ENCODE data around the gene SERPINB10.
"Not testable (repeated sequence)": the region's sequence is repeated elsewhere in the genome, so short reads cannot be mapped to it uniquely, and the experiment has no call there.

SERPINB10 gene

GRCh38 chr18:63936156-63936931 lies 28.6 kb downstream of the SERPINB10 start:
- peak; percentile 48 to 66 for TF ChIP-seq CTCF (IDR thresholded peaks at IDR 0.05)
- intact Hi-C loops (cut with DNase I; ENCODE audit: low total_unique reads) = loop anchor here (10.0 kb wide), 1 partner anchor 412 kb away; no protein-coding TSS in a partner anchor
- peaks cover 0 to 23% of the 10 kb centered on the region in 2 donors for H3K27me3 ChIP-seq
- DNase-seq = peak; percentile 82 to 85
- H3K4me1 ChIP-seq = peaks cover 0 to 12% (median 8%) of the 10 kb centered on the region in 4 donors
- no peaks in the 10 kb centered on the region for H3K36me3 ChIP-seq
- H3K27ac ChIP-seq = no peak overlapping the region
- peak overlapping the region; percentile 47 to 61 for H3K4me3 ChIP-seq
- no peaks in the 10 kb centered on the region for H3K9me3 ChIP-seq

- no peaks in the 10 kb centered on the region for H3K36me3 ChIP-seq
These were observed 29.2 kb downstream of the SERPINB10 start for GRCh38 chr18:63936932-63937393.

DNA sequence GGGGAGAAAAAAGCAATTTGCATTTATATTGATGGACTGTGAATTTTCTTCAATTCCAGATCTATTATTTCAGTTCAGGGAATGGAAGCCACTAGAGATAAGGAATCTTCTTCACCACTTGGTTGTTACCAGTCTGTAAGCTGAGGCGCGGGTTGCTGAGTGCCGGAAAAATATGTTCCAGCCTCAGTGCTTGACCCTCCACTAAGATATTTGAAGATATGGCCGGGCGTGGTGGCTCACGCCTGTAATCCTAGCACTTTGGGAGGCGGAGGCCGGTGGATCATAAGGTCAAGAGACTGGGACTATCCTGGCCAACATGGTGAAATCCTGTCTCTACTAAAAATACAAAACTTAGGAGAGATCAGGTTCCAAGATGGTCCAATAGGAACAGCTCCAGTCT lies 32.2 kb downstream of the SERPINB10 start:
- Histone ChIP-seq H3K9me3 (no peaks in the 10 kb centered on the region), H3K27me3 (peaks cover 0 to 25% of the 10 kb centered on the region in 2 donors), H3K4me3 (no peak overlapping the region), H3K27ac (no peak overlapping the region), H3K36me3 (no peaks in the 10 kb centered on the region), H3K4me1 (peaks cover 0 to 12% (median 8%) of the 10 kb centered on the region in 4 donors)
- TF ChIP-seq CTCF (IDR thresholded peaks at IDR 0.05) = no peak
- intact Hi-C loops (cut with DNase I; ENCODE audit: low total_unique reads) = no loop called here
- DNase-seq = no peak

More at GRCh38 chr18:63936932-63937393, 29.2 kb downstream of the SERPINB10 start:
- intact Hi-C loops (cut with DNase I; ENCODE audit: low total_unique reads) = loop anchor here (10.0 kb wide), 1 partner anchor 412 kb away; no protein-coding TSS in a partner anchor
- Histone ChIP-seq H3K27ac (no peak overlapping the region), H3K9me3 (no peaks in the 10 kb centered on the region), H3K4me1 (peaks cover 0 to 12% (median 8%) of the 10 kb centered on the region in 4 donors), H3K4me3 (peak overlapping the region; percentile 47 to 61), H3K27me3 (peaks cover 0 to 23% of the 10 kb centered on the region in 2 donors)
- TF ChIP-seq CTCF (IDR thresholded peaks at IDR 0.05) = no peak
- no peak for DNase-seq

- Histone ChIP-seq H3K4me1 (peaks cover 0 to 12% (median 8%) of the 10 kb centered on the region in 4 donors), H3K27me3 (peaks cover 0 to 25% of the 10 kb centered on the region in 2 donors)
- H3K9me3 ChIP-seq; H3K4me3 ChIP-seq; intact Hi-C loops (cut with DNase I; ENCODE audit: low total_unique reads); DNase-seq; H3K36me3 ChIP-seq; H3K27ac ChIP-seq: not testable (repeated sequence)
These were observed 32.8 kb downstream of the SERPINB10 start for GRCh38 chr18:63940543-63941050.

GRCh38 chr18:63947051-63947790 lies 39.5 kb downstream of the SERPINB10 start:
- no peak for DNase-seq
- TF ChIP-seq CTCF (IDR thresholded peaks at IDR 0.05) = no peak
- Histone ChIP-seq H3K36me3 (no peaks in the 10 kb centered on the region), H3K4me3 (no peak overlapping the region), H3K27me3 (peaks cover 0 to 5% of the 10 kb centered on the region in 2 donors), H3K9me3 (no peaks in the 10 kb centered on the region), H3K4me1 (peaks cover 0 to 12% (median 6%) of the 10 kb centered on the region in 4 donors), H3K27ac (no peak overlapping the region)
- intact Hi-C loops (cut with DNase I; ENCODE audit: low total_unique reads) = no loop called here
